CD4-positive, CD25-positive, alpha-beta regulatory T cell (primary cell): Measurements from ENCODE around the gene SLC39A13. TPM values are rescaled to one million over a fixed set of nuclear protein-coding genes. Genes with fewer than 3 reads are reported as not detected.

ENCODE experiments used
- ATAC-seq, 2 donors: fragments of 150-1000 bp; cut with Tn5 transposase; one replicate each; pipeline ENCODE4 v1.10.0; 2021; ENCODE audit warnings: low read depth in 2 of 2, moderate number of reproducible peaks in 2 of 2, moderate library complexity in 1 of 2
- DNase-seq, 3 donors: peaks; one replicate each; pipeline versions ENCODE4 v3.0.0 to v3.0.0-alpha.2; 2012 to 2022; ENCODE audit warnings: mixed read lengths in 1 of 3
- H3K27ac ChIP-seq: one replicate; pipeline ENCODE4 v1.7.0; 2013; ENCODE audit warnings: mild to moderate bottlenecking, low read length; ENCODE audit not compliant: insufficient read depth, poor library complexity, severe bottlenecking
- H3K27me3 ChIP-seq: one replicate; pipeline ENCODE4 v1.7.0; 2013; ENCODE audit warnings: low read length; ENCODE audit not compliant: control insufficient read depth, insufficient read depth
- H3K36me3 ChIP-seq: one replicate; pipeline ENCODE4 v1.7.0; 2013; ENCODE audit warnings: mild to moderate bottlenecking, low read length, moderate library complexity; ENCODE audit not compliant: control insufficient read depth, insufficient read depth
- H3K4me1 ChIP-seq: 2 replicates; pipeline ENCODE4 v1.7.0; 2013; ENCODE audit warnings: mild to moderate bottlenecking, low read length; ENCODE audit not compliant: insufficient read depth, control insufficient read depth, poor library complexity, severe bottlenecking
- H3K4me3 ChIP-seq: one replicate; pipeline ENCODE4 v1.7.0; 2013; ENCODE audit warnings: low read depth, mild to moderate bottlenecking, low read length, moderate library complexity
- H3K9me3 ChIP-seq, 2 experiments: 1 replicate in 1 of 2; 2 replicates in 1 of 2; pipeline ENCODE4 v1.7.0; 2013; ENCODE audit warnings: low read length in 2 of 2, mild to moderate bottlenecking in 1 of 2, moderate library complexity in 1 of 2; ENCODE audit not compliant: control insufficient read depth in 2 of 2
- H3K27ac Mint-ChIP-seq, 3 donors: one replicate each; pipeline ENCODE4 v1.8.0; 2020 to 2022; ENCODE audit warnings: mild to moderate bottlenecking in 3 of 3, mixed read lengths in 3 of 3, moderate library complexity in 2 of 3
- H3K27me3 Mint-ChIP-seq: one replicate; pipeline ENCODE4 v1.8.0; 2022; ENCODE audit warnings: mild to moderate bottlenecking, mixed read lengths
- H3K36me3 Mint-ChIP-seq: one replicate; pipeline ENCODE4 v1.8.0; 2020; ENCODE audit warnings: mixed read lengths
- H3K4me1 Mint-ChIP-seq, 4 donors: one replicate each; pipeline ENCODE4 v1.8.0; 2020 to 2022; ENCODE audit warnings: mixed read lengths in 4 of 4, mild to moderate bottlenecking in 1 of 4
- H3K4me3 Mint-ChIP-seq, 4 donors: one replicate each; pipeline ENCODE4 v1.8.0; 2020 to 2022; ENCODE audit warnings: mild to moderate bottlenecking in 4 of 4, mixed read lengths in 4 of 4, moderate library complexity in 3 of 4
- H3K9me3 Mint-ChIP-seq, 7 donors: one replicate each; pipeline ENCODE4 v1.8.0; 2020 to 2022; ENCODE audit warnings: mixed read lengths in 7 of 7, mild to moderate bottlenecking in 3 of 7, moderate library complexity in 2 of 7
- polyA plus RNA-seq, 4 donors: library from polyadenylated mRNA; unstranded; fragments of 300-500 nt; fragmentation: Illumina TruSeq; gene quantifications; one replicate each; pipeline ENCODE4 v1.2.3, GENCODE V29; 2021
- total RNA-seq: library from RNA; stranded (reverse); gene quantifications from one replicate; pipeline ENCODE4 v1.2.3, GENCODE V29; 2022

The SLC39A13 gene
- total and polyA plus RNA-seq, 5 donors from 2014 or later = 21.9 to 32.8 (median 24.4) TPM

- Mint-ChIP-seq H3K27ac (peak overlapping the region; percentile 90 to 98 (median 97)), H3K4me1 (peaks cover 0 to 35% (median 5%) of the 10 kb centered on the region in 4 donors), H3K9me3 (no peaks in the 10 kb centered on the region), H3K36me3 (peaks cover 4% of the 10 kb centered on the region), H3K27me3 (no peaks in the 10 kb centered on the region), H3K4me3 (peak overlapping the region; percentile 87 to 97 (median 94))
- ATAC-seq (no peak), DNase-seq (peak in 1 of 3 donors; percentile 18)
- no peaks in the 10 kb centered on the region for H3K27me3 ChIP-seq
- peaks cover 29% of the 10 kb centered on the region for H3K4me1 ChIP-seq
- peak overlapping the region; percentile 71 for H3K4me3 ChIP-seq
- no peaks in the 10 kb centered on the region for H3K9me3 ChIP-seq
- peaks cover 5% of the 10 kb centered on the region for H3K36me3 ChIP-seq
- H3K27ac ChIP-seq = peak overlapping the region; percentile 86
Measured at GRCh38 chr11:47408598-47409439, 429 bp downstream of the SLC39A13 start.

- no peak for ATAC-seq
- no peaks in the 10 kb centered on the region for H3K27me3 Mint-ChIP-seq
- Histone ChIP-seq H3K27ac (no peak overlapping the region), H3K27me3 (no peaks in the 10 kb centered on the region), H3K4me1 (peaks cover 29% of the 10 kb centered on the region), H3K4me3 (no peak overlapping the region), H3K9me3 (no peaks in the 10 kb centered on the region), H3K36me3 (peaks cover 10% of the 10 kb centered on the region)
- H3K4me3 Mint-ChIP-seq = peak overlapping the region; percentile 87 to 97 (median 94)
- H3K27ac Mint-ChIP-seq = peak overlapping the region; percentile 90 to 98 (median 97)
- peaks cover 0 to 2% (median 0%) of the 10 kb centered on the region in 7 donors for H3K9me3 Mint-ChIP-seq
- DNase-seq = no peak
- H3K36me3 Mint-ChIP-seq = peaks cover 9% of the 10 kb centered on the region
- H3K4me1 Mint-ChIP-seq = peaks cover 0 to 35% (median 5%) of the 10 kb centered on the region in 4 donors
Measured at GRCh38 chr11:47409440-47410369, 1.3 kb downstream of the SLC39A13 start.

DNA sequence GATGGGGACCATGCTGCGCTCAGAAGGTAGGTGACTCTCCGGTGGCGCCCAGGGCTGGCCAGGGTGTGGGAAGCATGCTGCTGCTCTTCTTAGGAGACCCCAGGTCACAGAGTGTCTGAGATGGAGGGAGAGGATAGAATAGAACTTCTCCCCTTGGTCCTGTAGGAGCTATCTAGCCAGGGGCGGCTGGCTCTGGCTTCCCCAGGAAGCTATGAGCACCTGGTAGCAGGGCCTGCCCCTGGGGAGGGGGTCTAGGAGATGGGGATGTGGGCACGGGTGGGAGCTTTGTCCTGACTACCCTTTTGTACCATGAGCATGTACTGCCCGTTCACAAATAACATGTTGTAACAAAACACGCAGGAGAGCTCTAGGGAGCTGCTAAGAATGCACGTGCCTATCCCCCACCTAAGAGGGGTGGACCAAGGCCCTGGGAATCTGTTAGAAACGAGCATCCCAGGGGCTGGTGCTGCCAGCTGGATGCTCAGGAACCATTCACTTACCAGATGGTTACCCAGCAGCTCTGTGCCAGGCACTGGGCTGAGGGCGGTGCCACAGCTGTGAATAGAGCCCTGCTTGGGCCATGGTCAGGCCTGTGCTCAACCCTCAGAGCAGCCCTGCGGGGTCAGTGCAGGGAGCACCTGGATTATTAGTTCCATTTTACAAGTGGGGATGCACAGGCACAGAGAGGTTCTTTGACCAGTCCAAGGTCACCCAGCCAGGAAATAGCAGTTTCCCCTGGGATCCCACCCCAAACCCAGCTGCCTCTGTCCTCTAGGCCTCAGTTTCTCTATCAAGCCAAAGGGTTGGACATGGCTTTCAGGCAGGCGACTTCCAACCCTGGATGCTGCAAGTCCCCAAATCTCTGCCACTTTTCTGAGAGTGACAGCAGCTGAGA, 2.2 kb downstream of the SLC39A13 start:
- Histone ChIP-seq H3K27ac (no peak overlapping the region), H3K27me3 (no peaks in the 10 kb centered on the region), H3K36me3 (peaks cover 10% of the 10 kb centered on the region), H3K4me3 (no peak overlapping the region), H3K9me3 (no peaks in the 10 kb centered on the region), H3K4me1 (peaks cover 29% of the 10 kb centered on the region)
- no peaks in the 10 kb centered on the region for H3K27me3 Mint-ChIP-seq
- H3K27ac Mint-ChIP-seq = peak overlapping the region in 2 of 3 donors; percentile 44 to 52
- peaks cover 9% of the 10 kb centered on the region for H3K36me3 Mint-ChIP-seq
- H3K4me1 Mint-ChIP-seq = peaks cover 0 to 35% (median 4%) of the 10 kb centered on the region in 4 donors
- DNase-seq (no peak), ATAC-seq (no peak)
- H3K9me3 Mint-ChIP-seq = peaks cover 0 to 2% (median 0%) of the 10 kb centered on the region in 7 donors
- H3K4me3 Mint-ChIP-seq = peak overlapping the region in 3 of 4 donors; percentile 19 to 86 (median 35)

- H3K4me3 ChIP-seq = no peak overlapping the region
Measured at GRCh38 chr11:47411884-47412746, 3.7 kb downstream of the SLC39A13 start.

GRCh38 chr11:47413351-47413750, 5.0 kb downstream of the SLC39A13 start:
- H3K27ac ChIP-seq = no peak overlapping the region
- Mint-ChIP-seq H3K4me1 (peaks cover 0 to 22% (median 0%) of the 10 kb centered on the region in 4 donors), H3K36me3 (peaks cover 9% of the 10 kb centered on the region), H3K27me3 (no peaks in the 10 kb centered on the region), H3K9me3 (peaks cover 0 to 2% (median 0%) of the 10 kb centered on the region in 7 donors), H3K4me3 (no peak overlapping the region), H3K27ac (no peak overlapping the region)
- no peak for ATAC-seq
- no peaks in the 10 kb centered on the region for H3K27me3 ChIP-seq
- no peak overlapping the region for H3K4me3 ChIP-seq
- peaks cover 12% of the 10 kb centered on the region for H3K36me3 ChIP-seq
- no peaks in the 10 kb centered on the region for H3K9me3 ChIP-seq
- DNase-seq = no peak
- H3K4me1 ChIP-seq = peaks cover 21% of the 10 kb centered on the region

More at GRCh38 chr11:47411884-47412746, 3.7 kb downstream of the SLC39A13 start:
- ATAC-seq (no peak), DNase-seq (peak; percentile 28 to 56 (median 46))
- Mint-ChIP-seq H3K4me3 (peak overlapping the region in 1 of 4 donors; percentile 25), H3K9me3 (peaks cover 0 to 2% (median 0%) of the 10 kb centered on the region in 7 donors), H3K4me1 (peaks cover 0 to 31% (median 3%) of the 10 kb centered on the region in 4 donors), H3K36me3 (peaks cover 9% of the 10 kb centered on the region), H3K27me3 (no peaks in the 10 kb centered on the region), H3K27ac (no peak overlapping the region)
- H3K36me3 ChIP-seq = peaks cover 10% of the 10 kb centered on the region
- no peaks in the 10 kb centered on the region for H3K27me3 ChIP-seq
- H3K4me1 ChIP-seq = peaks cover 29% of the 10 kb centered on the region
- H3K9me3 ChIP-seq = no peaks in the 10 kb centered on the region
- no peak overlapping the region for H3K27ac ChIP-seq

DNA sequence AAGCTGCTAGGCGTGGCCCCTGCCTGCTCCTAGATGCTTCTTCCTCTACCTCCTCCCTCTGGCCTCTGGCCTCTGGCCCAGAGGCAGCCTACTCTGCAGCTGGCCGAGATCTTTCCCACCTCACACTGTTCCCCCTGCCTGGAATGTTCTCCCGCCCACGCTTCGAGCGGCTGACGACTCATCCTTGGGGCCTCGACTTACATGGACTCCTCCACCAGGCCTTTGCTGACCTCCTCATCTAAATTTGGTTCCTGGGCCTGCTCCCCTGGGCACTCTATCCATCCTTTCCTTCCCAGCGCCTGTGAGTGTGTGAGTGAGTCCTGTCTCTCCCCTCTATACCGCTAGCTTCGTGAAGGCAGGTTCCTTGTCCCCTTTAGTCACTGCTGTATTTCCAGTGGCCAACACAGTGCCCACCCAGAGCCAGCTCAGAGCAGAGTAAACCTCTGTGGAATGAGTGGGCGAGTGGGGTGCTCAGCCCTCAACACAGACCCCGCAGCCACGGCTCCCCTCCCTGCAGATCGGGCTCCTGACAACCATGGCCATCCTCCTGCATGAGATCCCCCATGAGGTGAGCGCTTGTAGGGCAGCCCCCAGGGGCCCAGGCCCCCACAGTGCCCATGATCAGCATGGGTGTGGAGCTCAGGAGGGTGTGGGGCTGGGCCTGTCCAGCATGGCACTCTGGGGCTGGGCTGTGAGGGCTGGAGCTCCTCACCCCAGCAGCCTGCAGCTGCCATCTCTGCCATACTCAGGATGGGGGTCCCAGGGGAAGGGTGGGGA, 5.7 kb downstream of the SLC39A13 start:
- H3K36me3 ChIP-seq = peaks cover 20% of the 10 kb centered on the region
- Mint-ChIP-seq H3K4me3 (peak overlapping the region in 1 of 4 donors; percentile 23), H3K27ac (peak overlapping the region in 2 of 3 donors; percentile 65 to 75), H3K36me3 (peaks cover 9% of the 10 kb centered on the region), H3K27me3 (no peaks in the 10 kb centered on the region), H3K4me1 (peaks cover 0 to 18% (median 0%) of the 10 kb centered on the region in 4 donors), H3K9me3 (peaks cover 0 to 2% (median 0%) of the 10 kb centered on the region in 7 donors)
- H3K4me3 ChIP-seq = no peak overlapping the region
- DNase-seq (no peak), ATAC-seq (no peak)
- H3K27ac ChIP-seq = no peak overlapping the region
- H3K4me1 ChIP-seq = peaks cover 15% of the 10 kb centered on the region
- H3K27me3 ChIP-seq = no peaks in the 10 kb centered on the region
- no peaks in the 10 kb centered on the region for H3K9me3 ChIP-seq
